GM12878 (cell line): ENCODE measurements around the gene DOCK2. TPM values are rescaled to one million over a fixed set of nuclear protein-coding genes. Genes with fewer than 3 reads are reported as not detected.

Experiments
- ATAC-seq: fragments of 200-7000 bp; cut with Tn5 transposase; 3 replicates; pipeline ENCODE4 v1.9.1; 2020; ENCODE audit warnings: mild to moderate bottlenecking, moderate library complexity
- BruUV-seq: library from RNA; stranded (reverse); fragments of 400-500 nt; replicated peaks from 2 replicates; lab custom pipeline; 2021; lab: Mats Ljungman, UMichigan
- CTCF ChIA-PET: fragments of 300-600 bp; sonication (Branson Sonifier 250); formaldehyde crosslinking; extraction: SDS; loops from one replicate; lab custom pipeline; 2021; ENCODE audit warnings: inconsistent platforms; lab: Yijun Ruan, JAX
- POLR2A ChIA-PET: fragments of 350-600 bp; formaldehyde crosslinking; extraction: SDS; loops from one replicate; lab custom pipeline; 2021; ENCODE audit warnings: inconsistent platforms; lab: Charles Lee
- RAD21 ChIA-PET: fragments of 300-600 bp; sonication (Branson Sonifier 250); formaldehyde crosslinking; loops from one replicate; lab custom pipeline; 2023; ENCODE audit warnings: antibody characterized with exemption; ENCODE audit not compliant: unreplicated experiment; lab: Charles Lee
- SMC1A ChIA-PET: fragments of 300-600 bp; sonication (Branson Sonifier 250); formaldehyde crosslinking; loops from one replicate; lab custom pipeline; 2023; ENCODE audit not compliant: unreplicated experiment, uncharacterized antibody; lab: Charles Lee
- DNase-seq: peaks from one replicate; pipeline ENCODE4 v3.0.0-alpha.2; 2011; ENCODE audit warnings: low read depth, low spot score
- FAIRE-seq: peaks from 3 replicates; lab custom pipeline; 2011; peaks lifted over from hg19 to GRCh38; lab: Jason Lieb, UNC
- H2AFZ ChIP-seq: 2 replicates; pipeline ENCODE4 v1.6.0; 2011; ENCODE audit warnings: low read depth, low read length, control low read depth; ENCODE audit not compliant: control insufficient read depth
- H3K27ac ChIP-seq: 2 replicates; pipeline ENCODE4 v1.5.1; 2011; ENCODE audit warnings: control low read depth; ENCODE audit not compliant: control insufficient read depth, insufficient read depth
- H3K27me3 ChIP-seq, 2 experiments: replicated peaks in 1 of 2; 2 replicates each; pipeline versions ENCODE4 v1.6.0 to v1.6.1; 2011; ENCODE audit warnings: low read length in 1 of 2; ENCODE audit not compliant: control insufficient read depth in 2 of 2, insufficient read depth in 2 of 2
- H3K36me3 ChIP-seq, 2 experiments: 2 replicates each; pipeline ENCODE4 v1.5.1; 2011; ENCODE audit warnings: low read length in 1 of 2; ENCODE audit not compliant: control insufficient read depth in 2 of 2, insufficient read depth in 2 of 2
- H3K4me1 ChIP-seq: 2 replicates; pipeline ENCODE4 v1.6.1; 2011; ENCODE audit warnings: mild to moderate bottlenecking, low read length, moderate library complexity, mixed read lengths; ENCODE audit not compliant: control insufficient read depth, insufficient read depth
- H3K4me2 ChIP-seq: 2 replicates; pipeline ENCODE4 v1.6.0; 2011; ENCODE audit warnings: control low read depth; ENCODE audit not compliant: control insufficient read depth, insufficient read depth
- H3K4me3 ChIP-seq: fragments of 200-600 bp; sonication (generic); 2 replicates; pipeline ENCODE4 v1.5.1; 2016
- H3K79me2 ChIP-seq: 2 replicates; pipeline ENCODE4 v1.6.0; 2011; ENCODE audit warnings: low read length; ENCODE audit not compliant: control insufficient read depth, insufficient read depth
- H3K9ac ChIP-seq: 2 replicates; pipeline ENCODE4 v1.8.0; 2011; ENCODE audit warnings: low read length, control low read depth, mixed read lengths; ENCODE audit not compliant: control insufficient read depth, insufficient read depth
- H3K9me3 ChIP-seq: replicated peaks from 3 replicates; pipeline ENCODE4 v1.5.1; 2011; ENCODE audit warnings: mild to moderate bottlenecking, low read length; ENCODE audit not compliant: control insufficient read depth, insufficient read depth
- H4K20me1 ChIP-seq: 2 replicates; pipeline ENCODE4 v1.6.0; 2011; ENCODE audit not compliant: control insufficient read depth, insufficient read depth
- ATF7 ChIP-seq: fragments of 450-650 bp; IDR thresholded peaks from 2 replicates; pipeline ENCODE4 v1.6.1; 2016; ENCODE audit warnings: low read depth, mild to moderate bottlenecking
- CEBPB ChIP-seq, 2 experiments: fragments of 150-350 bp in 1 of 2; IDR thresholded peaks; 2 replicates each; pipeline ENCODE4 v1.6.1; 2012 to 2014; ENCODE audit warnings: low read depth in 2 of 2, low read length in 2 of 2, borderline replicate concordance in 1 of 2, inconsistent platforms in 1 of 2
- CHD1 ChIP-seq: IDR thresholded peaks from 2 replicates; pipeline ENCODE4 v1.6.1; 2012; ENCODE audit warnings: low read depth, low read length, improper control_type of control experiment
- CHD4 ChIP-seq: fragments of 200-600 bp; sonication (generic); IDR thresholded peaks from 2 replicates; pipeline ENCODE4 v1.6.1; 2016; ENCODE audit warnings: mild to moderate bottlenecking
- ETV6 ChIP-seq, 2 experiments: fragments of 450-650 bp in 1 of 2; IDR thresholded peaks in 1 of 2; conservative IDR thresholded peaks in 1 of 2; 2 replicates each; pipeline ENCODE4 v1.6.1; 2014; ENCODE audit warnings: antibody characterized with exemption in 1 of 2, borderline replicate concordance in 1 of 2, low read depth in 1 of 2, mild to moderate bottlenecking in 1 of 2, moderate library complexity in 1 of 2
- IKZF1 ChIP-seq: fragments of 450-650 bp; conservative IDR thresholded peaks from 2 replicates; pipeline ENCODE4 v1.6.1; 2017; ENCODE audit warnings: antibody characterized with exemption, mild to moderate bottlenecking
- JUND ChIP-seq: IDR thresholded peaks from 2 replicates; pipeline ENCODE4 v1.6.1; 2012; ENCODE audit warnings: low read depth, mild to moderate bottlenecking, low read length, improper control_type of control experiment, moderate library complexity
- KDM1A ChIP-seq: fragments of 200-600 bp; sonication (generic); IDR thresholded peaks from 2 replicates; pipeline ENCODE4 v1.6.1; 2016; ENCODE audit warnings: borderline replicate concordance
- MEF2B ChIP-seq: fragments of 450-650 bp; IDR thresholded peaks from 2 replicates; pipeline ENCODE4 v1.6.1; 2018; ENCODE audit warnings: mild to moderate bottlenecking, moderate library complexity; ENCODE audit not compliant: partially characterized antibody, poor library complexity, severe bottlenecking
- RFX5 ChIP-seq: IDR thresholded peaks from 2 replicates; pipeline ENCODE4 v1.6.1; 2011; ENCODE audit warnings: low read depth, low read length, improper control_type of control experiment
- TBL1XR1 ChIP-seq: IDR thresholded peaks from 2 replicates; pipeline ENCODE4 v1.6.1; 2012; ENCODE audit warnings: low read depth, low read length, improper control_type of control experiment
- YBX1 ChIP-seq: fragments of 450-650 bp; IDR thresholded peaks from 2 replicates; pipeline ENCODE4 v1.6.1; 2016; ENCODE audit warnings: antibody characterized with exemption
- WGBS: methylation state at CpG from one replicate; pipeline ENCODE4 v1.1.6; 2016; ENCODE audit warnings: low lambda C conversion rate; ENCODE audit not compliant: insufficient replicate concordance, insufficient coverage; ENCODE audit errors: missing lambda C conversion rate; 5-methylcytosine and 5-hydroxymethylcytosine counted together
- in situ Hi-C: fragments of 300-500 bp; cut with MboI; formaldehyde crosslinking; loops from 9 replicates; pipeline ENCODE4 v1.14.3; 2018; ENCODE audit warnings: mixed read lengths
- intact Hi-C: fragments of 100-400 bp; cut with micrococcal nuclease; formaldehyde crosslinking; loops from one replicate; pipeline ENCODE4 v1.14.2; 2022; ENCODE audit not compliant: unreplicated experiment
- polyA plus RNA-seq, 11 experiments: library from polyadenylated mRNA; depleted of rRNA in 4 of 11; unstranded in 6 of 11; stranded (reverse) in 5 of 11; fragments of >200 nt; fragmentation: Nextera tagmentation in 4 of 11; fragmentation: Illumina TruSeq in 1 of 11; extraction: Ambion mirVana in 4 of 11; extraction: Trizol in 1 of 11; gene quantifications; 1 replicate in 1 of 11; 2 replicates in 10 of 11; pipeline versions ENCODE4 v1.2.1 to v1.2.3, GENCODE V29; 2011 to 2016; ENCODE audit warnings: inconsistent platforms in 2 of 11, missing spikeins in 2 of 11, low read depth in 1 of 11
- total RNA-seq, 4 experiments: library from RNA; depleted of rRNA in 3 of 4; stranded (reverse); fragments of >200 nt in 3 of 4; fragmentation: Illumina TruSeq in 1 of 4; extraction: Trizol in 1 of 4; gene quantifications; 2 replicates each; pipeline versions ENCODE4 v1.2.1 to v1.2.3, GENCODE V29; 2013 to 2021
- TF ChIP-seq, protein P1 (sequence below): fragments of 450-650 bp; IDR thresholded peaks from 2 replicates; pipeline ENCODE4 v1.6.1; 2016; ENCODE audit warnings: mild to moderate bottlenecking
- TF ChIP-seq, protein P2 (sequence below): IDR thresholded peaks from 2 replicates; pipeline ENCODE4 v1.6.1; 2011; ENCODE audit warnings: mild to moderate bottlenecking, low read depth, low read length, moderate library complexity; ENCODE audit not compliant: insufficient replicate concordance
- TF ChIP-seq, protein P3 (sequence below): IDR thresholded peaks from 2 replicates; pipeline ENCODE4 v1.6.1; 2012; ENCODE audit warnings: mild to moderate bottlenecking, low read depth, low read length
- TF ChIP-seq, protein P4 (sequence below): fragments of 450-650 bp; conservative IDR thresholded peaks from 2 replicates; pipeline ENCODE4 v1.6.1; 2017; ENCODE audit warnings: mild to moderate bottlenecking, moderate library complexity

DOCK2 gene
- total and polyA plus RNA-seq, 10 of the 15 experiments (the other 5 are each of a cell fraction or from before 2014, with no cell fraction given), result 34.2 to 192 (median 118) TPM

DNA sequence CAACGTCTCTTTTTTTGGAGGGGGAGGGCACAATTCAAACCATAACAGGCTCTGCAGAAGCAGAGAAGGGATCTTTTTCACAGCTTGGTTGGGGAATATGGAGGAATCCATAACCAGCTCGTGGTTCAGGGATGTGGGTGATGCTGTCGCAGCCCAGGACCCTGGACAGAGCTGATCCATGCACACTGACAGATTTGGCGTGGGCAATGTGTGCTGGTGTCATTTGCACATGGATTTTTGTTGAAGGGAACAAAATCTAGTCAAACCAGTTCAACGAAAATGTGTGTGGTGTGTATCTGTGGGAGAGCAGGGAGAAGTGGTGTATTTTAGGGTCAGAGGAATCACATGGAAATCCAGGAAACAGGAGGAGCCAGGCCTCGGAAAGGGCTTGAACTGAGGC is 4.2 kb downstream of the DOCK2 start:
- no TSS peak for BruUV-seq
- H3K9ac ChIP-seq, result no peak overlapping the region
- H3K27ac ChIP-seq, result no peak overlapping the region
- H3K4me1 ChIP-seq, result peaks cover 16% of the 10 kb centered on the region
- peaks cover 95% of the 10 kb centered on the region for H3K79me2 ChIP-seq
- FAIRE-seq (no peak), DNase-seq (no peak), ATAC-seq (no peak)
- ChIA-PET CTCF (interaction anchor here (0.6 kb wide), 1 partner anchor 129 kb away, joined by 3 read pairs; no protein-coding TSS in a partner anchor), RAD21 (interaction anchor here (1.0 to 3.1 kb wide), 2 partner anchors 15 to 30 kb away, joined by 4 to 18 read pairs; no protein-coding TSS in a partner anchor), POLR2A (interaction anchor here (0.9 to 2.6 kb wide), 2 partner anchors 10 to 30 kb away, joined by 3 to 11 read pairs; no protein-coding TSS in a partner anchor), SMC1A (interaction anchor here (1.0 to 2.1 kb wide), 5 partner anchors 9 to 54 kb away, joined by 3 to 9 read pairs (median 5); no protein-coding TSS in a partner anchor)
- intact Hi-C loops (no loop called here), in situ Hi-C loops (no loop called here)
- peaks cover 4% of the 10 kb centered on the region; the same call in 1 of the 2 replicates for H4K20me1 ChIP-seq
- H3K27me3 ChIP-seq, result no peaks in the 10 kb centered on the region
- 0 out of 2 replicates have a peak overlapping the region, but pooled peaks have one; percentile 36 for H3K4me3 ChIP-seq
- H3K36me3 ChIP-seq, result peaks cover 0 to 11% of the 10 kb centered on the region in 2 experiments
- H2AFZ ChIP-seq, result no peak overlapping the region
- WGBS, result 59% methylated on average over 6 of the region's 6 CpGs
- peak overlapping the region; percentile 53 for H3K4me2 ChIP-seq
- H3K9me3 ChIP-seq, result peaks cover 4% of the 10 kb centered on the region; the same call in 2 of the 3 replicates
- TF ChIP-seq YBX1 (no peak), TBL1XR1 (no peak), CHD1 (no peak), ETV6 (conservative IDR thresholded peaks at IDR 0.05 in 1 of 2, IDR thresholded peaks at IDR 0.05 in 1 of 2; ENCODE audit: borderline replicate concordance in 1 of 2, low read depth in 1 of 2) (no peak), ATF7 (no peak), CHD4 (no peak), IKZF1 (no peak), CEBPB (IDR thresholded peaks at IDR 0.05; ENCODE audit: borderline replicate concordance in 1 of 2, low read depth in 2 of 2, low read length in 2 of 2) (no peak), JUND (no peak), MEF2B (no peak), RFX5 (no peak), KDM1A (no peak)
- TF ChIP-seq, protein P1, sequence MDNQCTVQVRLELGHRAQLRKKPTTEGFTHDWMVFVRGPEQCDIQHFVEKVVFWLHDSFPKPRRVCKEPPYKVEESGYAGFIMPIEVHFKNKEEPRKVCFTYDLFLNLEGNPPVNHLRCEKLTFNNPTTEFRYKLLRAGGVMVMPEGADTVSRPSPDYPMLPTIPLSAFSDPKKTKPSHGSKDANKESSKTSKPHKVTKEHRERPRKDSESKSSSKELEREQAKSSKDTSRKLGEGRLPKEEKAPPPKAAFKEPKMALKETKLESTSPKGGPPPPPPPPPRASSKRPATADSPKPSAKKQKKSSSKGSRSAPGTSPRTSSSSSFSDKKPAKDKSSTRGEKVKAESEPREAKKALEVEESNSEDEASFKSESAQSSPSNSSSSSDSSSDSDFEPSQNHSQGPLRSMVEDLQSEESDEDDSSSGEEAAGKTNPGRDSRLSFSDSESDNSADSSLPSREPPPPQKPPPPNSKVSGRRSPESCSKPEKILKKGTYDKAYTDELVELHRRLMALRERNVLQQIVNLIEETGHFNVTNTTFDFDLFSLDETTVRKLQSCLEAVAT, result no peak
- TF ChIP-seq, protein P2, sequence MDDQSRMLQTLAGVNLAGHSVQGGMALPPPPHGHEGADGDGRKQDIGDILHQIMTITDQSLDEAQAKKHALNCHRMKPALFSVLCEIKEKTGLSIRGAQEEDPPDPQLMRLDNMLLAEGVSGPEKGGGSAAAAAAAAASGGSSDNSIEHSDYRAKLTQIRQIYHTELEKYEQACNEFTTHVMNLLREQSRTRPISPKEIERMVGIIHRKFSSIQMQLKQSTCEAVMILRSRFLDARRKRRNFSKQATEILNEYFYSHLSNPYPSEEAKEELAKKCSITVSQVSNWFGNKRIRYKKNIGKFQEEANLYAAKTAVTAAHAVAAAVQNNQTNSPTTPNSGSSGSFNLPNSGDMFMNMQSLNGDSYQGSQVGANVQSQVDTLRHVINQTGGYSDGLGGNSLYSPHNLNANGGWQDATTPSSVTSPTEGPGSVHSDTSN, result no peak
- TF ChIP-seq, protein P3, sequence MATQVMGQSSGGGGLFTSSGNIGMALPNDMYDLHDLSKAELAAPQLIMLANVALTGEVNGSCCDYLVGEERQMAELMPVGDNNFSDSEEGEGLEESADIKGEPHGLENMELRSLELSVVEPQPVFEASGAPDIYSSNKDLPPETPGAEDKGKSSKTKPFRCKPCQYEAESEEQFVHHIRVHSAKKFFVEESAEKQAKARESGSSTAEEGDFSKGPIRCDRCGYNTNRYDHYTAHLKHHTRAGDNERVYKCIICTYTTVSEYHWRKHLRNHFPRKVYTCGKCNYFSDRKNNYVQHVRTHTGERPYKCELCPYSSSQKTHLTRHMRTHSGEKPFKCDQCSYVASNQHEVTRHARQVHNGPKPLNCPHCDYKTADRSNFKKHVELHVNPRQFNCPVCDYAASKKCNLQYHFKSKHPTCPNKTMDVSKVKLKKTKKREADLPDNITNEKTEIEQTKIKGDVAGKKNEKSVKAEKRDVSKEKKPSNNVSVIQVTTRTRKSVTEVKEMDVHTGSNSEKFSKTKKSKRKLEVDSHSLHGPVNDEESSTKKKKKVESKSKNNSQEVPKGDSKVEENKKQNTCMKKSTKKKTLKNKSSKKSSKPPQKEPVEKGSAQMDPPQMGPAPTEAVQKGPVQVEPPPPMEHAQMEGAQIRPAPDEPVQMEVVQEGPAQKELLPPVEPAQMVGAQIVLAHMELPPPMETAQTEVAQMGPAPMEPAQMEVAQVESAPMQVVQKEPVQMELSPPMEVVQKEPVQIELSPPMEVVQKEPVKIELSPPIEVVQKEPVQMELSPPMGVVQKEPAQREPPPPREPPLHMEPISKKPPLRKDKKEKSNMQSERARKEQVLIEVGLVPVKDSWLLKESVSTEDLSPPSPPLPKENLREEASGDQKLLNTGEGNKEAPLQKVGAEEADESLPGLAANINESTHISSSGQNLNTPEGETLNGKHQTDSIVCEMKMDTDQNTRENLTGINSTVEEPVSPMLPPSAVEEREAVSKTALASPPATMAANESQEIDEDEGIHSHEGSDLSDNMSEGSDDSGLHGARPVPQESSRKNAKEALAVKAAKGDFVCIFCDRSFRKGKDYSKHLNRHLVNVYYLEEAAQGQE, result peak; percentile 82
- TF ChIP-seq, protein P4, sequence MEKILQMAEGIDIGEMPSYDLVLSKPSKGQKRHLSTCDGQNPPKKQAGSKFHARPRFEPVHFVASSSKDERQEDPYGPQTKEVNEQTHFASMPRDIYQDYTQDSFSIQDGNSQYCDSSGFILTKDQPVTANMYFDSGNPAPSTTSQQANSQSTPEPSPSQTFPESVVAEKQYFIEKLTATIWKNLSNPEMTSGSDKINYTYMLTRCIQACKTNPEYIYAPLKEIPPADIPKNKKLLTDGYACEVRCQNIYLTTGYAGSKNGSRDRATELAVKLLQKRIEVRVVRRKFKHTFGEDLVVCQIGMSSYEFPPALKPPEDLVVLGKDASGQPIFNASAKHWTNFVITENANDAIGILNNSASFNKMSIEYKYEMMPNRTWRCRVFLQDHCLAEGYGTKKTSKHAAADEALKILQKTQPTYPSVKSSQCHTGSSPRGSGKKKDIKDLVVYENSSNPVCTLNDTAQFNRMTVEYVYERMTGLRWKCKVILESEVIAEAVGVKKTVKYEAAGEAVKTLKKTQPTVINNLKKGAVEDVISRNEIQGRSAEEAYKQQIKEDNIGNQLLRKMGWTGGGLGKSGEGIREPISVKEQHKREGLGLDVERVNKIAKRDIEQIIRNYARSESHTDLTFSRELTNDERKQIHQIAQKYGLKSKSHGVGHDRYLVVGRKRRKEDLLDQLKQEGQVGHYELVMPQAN, result peak; percentile 37; the same call in 1 of the 2 replicates
